ENCODE measurements around the gene TNFRSF14. TPM values are rescaled to one million over a fixed set of nuclear protein-coding genes. Genes with fewer than 3 reads are reported as not detected.

TNFRSF14 gene
- total RNA-seq, 1 donor from 2014 or later: 141 TPM

- intact Hi-C loops (cut with DNase I): no loop called here
- H3K27me3 ChIP-seq: peaks cover 3% of the 10 kb centered on the region
- H3K4me3 ChIP-seq: no peak overlapping the region
These were observed 15.2 kb upstream of the TNFRSF14 start for GRCh38 chr1:2540816-2541492.

GRCh38 chr1:2541619-2542245 is 14.4 kb upstream of the TNFRSF14 start:
- Histone ChIP-seq H3K4me3 (no peak overlapping the region), H3K4me1 (peaks cover 3 to 17% of the 10 kb centered on the region in 2 donors), H3K27me3 (peaks cover 3% of the 10 kb centered on the region), H3K9me3 (no peaks in the 10 kb centered on the region), H3K27ac (no peak overlapping the region), H3K36me3 (no peaks in the 10 kb centered on the region)
- intact Hi-C loops (cut with DNase I): no loop called here
- no peak for TF ChIP-seq CTCF (IDR thresholded peaks at IDR 0.05)
- DNase-seq (ENCODE audit: low spot score in 2 of 2): no peak

More at GRCh38 chr1:2540816-2541492, 15.2 kb upstream of the TNFRSF14 start:
- H3K27ac ChIP-seq: no peak overlapping the region
- no peaks in the 10 kb centered on the region for H3K36me3 ChIP-seq
- no peak for TF ChIP-seq CTCF (IDR thresholded peaks at IDR 0.05)
- no peaks in the 10 kb centered on the region for H3K9me3 ChIP-seq
- no peak for DNase-seq (ENCODE audit: low spot score in 2 of 2)
- peaks cover 0 to 11% of the 10 kb centered on the region in 2 donors for H3K4me1 ChIP-seq

GRCh38 chr1:2542246-2542915 is 13.8 kb upstream of the TNFRSF14 start:
- DNase-seq (ENCODE audit: low spot score in 2 of 2): no peak
- Histone ChIP-seq H3K9me3 (no peaks in the 10 kb centered on the region), H3K27me3 (peaks cover 3% of the 10 kb centered on the region), H3K4me1 (peaks cover 7 to 22% of the 10 kb centered on the region in 2 donors), H3K27ac (no peak overlapping the region), H3K4me3 (no peak overlapping the region), H3K36me3 (no peaks in the 10 kb centered on the region)
- no peak for TF ChIP-seq CTCF (IDR thresholded peaks at IDR 0.05)
- intact Hi-C loops (cut with DNase I): no loop called here

GRCh38 chr1:2543543-2544092 is 12.6 kb upstream of the TNFRSF14 start:
- peaks cover 9 to 32% of the 10 kb centered on the region in 2 donors for H3K4me1 ChIP-seq
- peaks cover 3% of the 10 kb centered on the region for H3K27me3 ChIP-seq
- H3K36me3 ChIP-seq: no peaks in the 10 kb centered on the region
- intact Hi-C loops (cut with DNase I): no loop called here
- no peak for DNase-seq (ENCODE audit: low spot score in 2 of 2)
- no peaks in the 10 kb centered on the region for H3K9me3 ChIP-seq
- no peak overlapping the region for H3K27ac ChIP-seq
- TF ChIP-seq CTCF (IDR thresholded peaks at IDR 0.05): no peak
- no peak overlapping the region for H3K4me3 ChIP-seq

GRCh38 chr1:2544093-2544874 is 11.9 kb upstream of the TNFRSF14 start:
- Histone ChIP-seq H3K36me3 (no peaks in the 10 kb centered on the region), H3K9me3 (no peaks in the 10 kb centered on the region), H3K27me3 (peaks cover 3% of the 10 kb centered on the region), H3K4me3 (no peak overlapping the region), H3K27ac (no peak overlapping the region), H3K4me1 (peaks cover 13 to 38% of the 10 kb centered on the region in 2 donors)
- DNase-seq (ENCODE audit: low spot score in 2 of 2): no peak
- TF ChIP-seq CTCF (IDR thresholded peaks at IDR 0.05): no peak
- intact Hi-C loops (cut with DNase I): no loop called here

Measured in ascending aorta (tissue), 2 donors.